ENCODE data around the gene SLC49A4.
"Not testable (repeated sequence)": the region's sequence is repeated elsewhere in the genome, so short reads cannot be mapped to it uniquely, and the experiment has no call there.

SLC49A4 gene, protein sequence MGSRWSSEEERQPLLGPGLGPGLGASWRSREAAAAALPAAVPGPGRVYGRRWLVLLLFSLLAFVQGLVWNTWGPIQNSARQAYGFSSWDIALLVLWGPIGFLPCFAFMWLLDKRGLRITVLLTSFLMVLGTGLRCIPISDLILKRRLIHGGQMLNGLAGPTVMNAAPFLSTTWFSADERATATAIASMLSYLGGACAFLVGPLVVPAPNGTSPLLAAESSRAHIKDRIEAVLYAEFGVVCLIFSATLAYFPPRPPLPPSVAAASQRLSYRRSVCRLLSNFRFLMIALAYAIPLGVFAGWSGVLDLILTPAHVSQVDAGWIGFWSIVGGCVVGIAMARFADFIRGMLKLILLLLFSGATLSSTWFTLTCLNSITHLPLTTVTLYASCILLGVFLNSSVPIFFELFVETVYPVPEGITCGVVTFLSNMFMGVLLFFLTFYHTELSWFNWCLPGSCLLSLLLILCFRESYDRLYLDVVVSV

GRCh38 chr3:122794779-122795673, at the start of gene SLC49A4:
TSS of gene SLC49A4 (plus strand) at chr3:122795069. CDS start at chr3:122795193, 124 bp downstream.
- no peak for DNase-seq

- no peak for DNase-seq
These were observed 49.4 kb upstream of the SLC49A4 start for GRCh38 chr3:122745369-122746021.

DNA sequence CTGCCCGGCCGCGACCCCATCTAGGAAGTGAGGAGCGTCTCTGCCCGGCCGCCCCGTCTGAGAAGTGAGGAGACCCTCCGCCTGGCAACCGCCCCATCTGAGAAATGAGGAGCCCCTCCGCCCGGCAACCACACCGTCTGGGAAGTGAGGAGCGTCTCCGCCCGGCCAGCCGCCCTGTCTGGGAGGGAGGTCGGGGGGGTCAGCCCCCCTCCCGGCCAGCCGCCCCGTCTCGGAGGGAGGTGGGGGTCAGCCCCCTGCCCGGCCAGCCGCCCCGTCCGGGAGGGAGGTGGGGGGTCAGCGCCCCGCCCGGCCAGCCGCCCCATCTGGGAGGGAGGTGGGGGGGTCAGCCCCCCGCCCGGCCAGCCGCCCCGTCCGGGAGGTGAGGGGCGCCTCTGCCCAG, 47.6 kb upstream of the SLC49A4 start:
- not testable (repeated sequence) for DNase-seq

GRCh38 chr3:122748347-122748746, 46.5 kb upstream of the SLC49A4 start:
- DNase-seq: no peak

- DNase-seq: no peak
These were observed 39.9 kb upstream of the SLC49A4 start for GRCh38 chr3:122754929-122755328.

DNA sequence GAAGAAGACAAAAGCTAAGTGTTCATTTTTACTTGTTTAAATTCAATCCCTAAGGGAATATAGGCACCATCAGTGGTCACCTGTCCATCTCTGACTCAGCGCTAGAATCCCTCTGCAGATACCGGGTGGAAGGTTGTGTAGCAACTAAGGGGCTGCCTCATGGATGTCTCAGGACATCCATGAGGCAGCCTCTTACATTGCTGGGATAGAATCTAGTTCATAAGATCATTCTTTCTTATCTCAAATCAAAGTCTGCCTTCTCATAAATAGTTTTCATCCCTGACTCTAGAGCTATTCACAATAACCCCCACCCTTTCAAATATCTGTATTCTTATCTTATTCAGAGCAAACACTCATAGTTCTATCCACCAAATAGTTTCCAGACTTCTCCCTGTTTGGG, 39.4 kb upstream of the SLC49A4 start:
- DNase-seq: no peak

- DNase-seq: no peak
These were observed 35.9 kb upstream of the SLC49A4 start for GRCh38 chr3:122758877-122759560.

DNA sequence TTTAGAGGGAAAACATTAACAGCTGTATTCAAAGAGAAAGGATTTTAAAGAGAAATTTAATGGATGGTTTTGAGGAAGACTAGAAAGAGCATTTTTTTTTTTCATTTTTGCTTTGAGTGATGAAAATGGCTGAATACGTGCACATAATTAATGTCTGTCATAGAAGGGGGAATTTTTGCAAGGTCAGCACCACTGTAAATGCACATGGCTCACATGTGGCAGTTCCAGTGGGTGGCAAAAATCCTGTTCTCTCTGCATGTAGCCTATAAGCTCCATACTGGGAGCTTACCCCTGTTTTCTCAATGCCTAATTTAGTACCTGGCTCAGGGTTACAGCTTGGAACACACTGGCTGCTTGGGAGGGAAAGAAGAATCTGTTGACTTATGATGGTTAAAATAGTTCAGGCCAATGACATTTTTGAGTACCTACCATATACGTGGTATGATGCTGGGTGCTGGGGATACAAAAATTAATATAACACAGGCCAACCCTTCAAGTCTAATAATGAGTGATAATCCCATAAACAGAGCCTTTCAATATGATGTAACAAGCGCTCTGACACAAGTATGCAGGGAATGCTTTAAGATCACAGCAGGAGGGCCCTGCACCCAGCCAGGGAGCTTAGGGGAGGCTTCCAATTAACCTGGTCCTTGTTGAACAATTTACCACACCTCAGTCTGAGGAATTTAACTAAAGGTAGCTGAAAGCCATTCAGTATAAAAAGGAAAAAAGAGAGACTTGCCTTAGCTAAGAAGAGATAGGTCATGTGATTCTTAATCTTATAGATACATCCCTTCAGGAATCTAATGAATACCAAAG, 34.2 kb upstream of the SLC49A4 start:
- no peak for DNase-seq

GRCh38 chr3:122766430-122766829, 28.4 kb upstream of the SLC49A4 start:
- DNase-seq: no peak

DNA sequence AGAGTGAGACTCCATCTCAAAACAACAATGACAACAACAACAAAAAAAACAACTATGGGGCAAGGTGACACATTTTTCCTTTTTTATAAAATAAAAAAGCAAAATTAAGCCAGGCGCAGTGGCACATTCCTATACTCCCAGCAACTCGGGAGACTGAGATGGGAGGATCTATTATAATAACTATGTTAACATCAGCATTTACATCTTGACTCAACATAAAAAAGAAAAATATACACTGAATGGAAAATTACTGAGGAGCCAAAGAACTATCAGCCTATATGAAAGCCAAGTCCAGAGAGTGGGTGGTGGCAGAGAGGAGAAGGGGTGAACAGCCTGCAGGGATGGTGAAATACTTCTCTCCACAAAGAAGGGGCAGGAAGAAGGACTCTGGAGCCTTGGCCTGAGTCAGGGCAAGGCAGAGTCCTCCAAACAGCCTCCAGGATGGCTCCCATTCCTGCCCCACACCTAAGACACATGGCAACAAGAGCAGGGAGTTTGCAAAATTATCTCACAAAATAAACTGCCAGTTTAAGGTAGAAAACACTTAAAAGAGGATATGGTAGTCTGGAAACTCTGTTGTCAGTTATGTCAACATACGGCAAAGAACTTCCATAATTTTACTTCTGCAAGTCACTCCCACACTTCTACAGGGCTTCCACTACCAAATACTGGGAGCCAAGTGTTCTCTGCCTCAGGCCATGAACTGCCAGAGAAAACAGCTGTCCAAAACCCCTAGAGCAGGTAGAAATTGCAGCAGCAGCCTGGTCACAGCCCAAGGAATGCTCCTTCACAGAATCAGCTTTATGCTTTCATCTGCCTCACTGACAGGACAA, 27.1 kb upstream of the SLC49A4 start:
- DNase-seq: no peak

DNA sequence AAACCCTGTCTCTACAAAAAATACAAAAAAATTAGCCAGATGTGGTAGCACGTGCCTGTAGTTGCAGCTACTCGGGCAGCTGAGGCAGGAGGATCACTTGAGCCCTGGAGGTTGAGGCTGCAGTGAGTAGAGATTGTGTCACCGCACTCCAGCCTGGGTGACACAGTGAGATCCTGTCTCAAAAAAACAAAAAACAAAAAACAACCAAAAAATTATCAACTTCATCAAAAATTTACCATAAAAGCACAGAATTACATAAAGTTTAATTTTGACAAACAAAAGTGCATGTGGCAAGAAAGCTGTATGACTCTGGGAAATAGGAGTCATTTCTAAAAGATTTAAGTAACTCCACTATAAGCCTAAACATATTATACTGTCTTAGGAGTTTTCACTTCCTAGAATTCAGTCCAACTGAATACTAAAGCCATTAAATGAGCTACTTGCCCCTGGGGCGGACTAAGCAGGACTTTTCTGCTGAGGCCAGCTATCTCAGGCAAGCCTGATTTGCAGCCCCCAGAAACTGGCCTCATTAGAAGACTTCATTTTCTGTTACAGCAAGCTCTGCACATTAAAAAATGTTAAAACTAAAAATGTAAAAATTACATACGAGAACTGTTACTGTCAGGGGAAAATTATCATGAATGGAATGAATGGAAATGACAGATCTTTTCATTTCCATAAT, 24.2 kb upstream of the SLC49A4 start:
- no peak for DNase-seq

DNA sequence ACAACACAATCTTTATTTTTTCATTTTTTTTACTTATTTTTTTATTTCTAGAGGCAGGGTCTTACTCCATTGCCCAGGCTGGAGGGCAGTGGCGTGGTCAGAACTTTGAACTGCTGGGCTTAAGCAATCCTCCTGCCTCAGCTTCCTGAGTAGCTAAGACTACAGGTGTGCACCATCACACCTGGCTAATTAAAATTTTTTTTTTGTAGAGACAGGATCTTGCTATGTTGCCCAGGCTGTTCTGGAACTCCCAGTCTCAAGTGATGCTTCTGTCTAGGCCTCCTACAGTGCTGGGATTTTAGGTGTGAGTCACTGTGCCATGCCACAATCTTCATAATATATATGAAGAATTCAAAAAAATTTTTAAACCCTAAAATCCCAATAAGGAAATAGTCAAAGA, 22.0 kb upstream of the SLC49A4 start:
- DNase-seq: no peak

GRCh38 chr3:122773944-122774509, 20.8 kb upstream of the SLC49A4 start:
- no peak for DNase-seq

- no peak for DNase-seq
These were observed 20.3 kb upstream of the SLC49A4 start for GRCh38 chr3:122774564-122774963.

DNA sequence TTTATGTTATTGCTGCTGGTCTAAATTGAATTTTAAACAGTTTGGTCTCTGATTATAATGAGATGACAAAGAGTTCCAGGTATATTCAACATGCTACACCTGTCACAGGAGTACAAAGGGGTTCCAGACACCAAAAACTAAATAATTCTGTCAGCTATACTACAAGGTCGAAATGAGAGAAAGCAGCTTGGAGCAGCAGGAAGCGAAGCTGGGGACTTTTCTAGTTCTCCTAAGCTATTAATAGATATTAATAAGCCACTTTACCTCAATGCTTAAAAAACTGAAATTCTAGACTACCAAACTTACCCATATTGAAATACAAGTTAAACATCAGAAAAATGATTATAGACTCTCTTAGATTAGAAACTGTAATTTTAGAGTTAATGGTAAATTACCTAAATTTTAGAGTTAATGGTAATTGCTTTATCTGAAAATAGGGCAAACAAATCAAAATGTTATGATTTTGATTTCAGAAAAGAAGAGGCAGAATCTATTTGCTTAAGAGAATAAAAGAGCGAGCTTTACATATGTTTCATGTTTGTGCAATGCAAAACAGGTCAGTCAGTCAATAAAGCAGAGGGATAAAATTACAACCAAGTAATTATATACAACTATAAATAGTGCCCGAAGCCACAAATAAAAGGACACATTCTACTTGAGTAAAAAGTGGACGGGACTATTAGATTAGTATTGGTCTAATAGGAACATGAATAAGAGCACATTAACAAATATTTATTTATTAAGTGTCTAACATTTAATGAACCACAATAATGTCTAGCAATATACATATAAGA, 18.0 kb upstream of the SLC49A4 start:
- DNase-seq: no peak

GRCh38 chr3:122777563-122777962, 17.3 kb upstream of the SLC49A4 start:
- no peak for DNase-seq

- DNase-seq: no peak
These were observed 12.1 kb upstream of the SLC49A4 start for GRCh38 chr3:122782804-122783203.

DNA sequence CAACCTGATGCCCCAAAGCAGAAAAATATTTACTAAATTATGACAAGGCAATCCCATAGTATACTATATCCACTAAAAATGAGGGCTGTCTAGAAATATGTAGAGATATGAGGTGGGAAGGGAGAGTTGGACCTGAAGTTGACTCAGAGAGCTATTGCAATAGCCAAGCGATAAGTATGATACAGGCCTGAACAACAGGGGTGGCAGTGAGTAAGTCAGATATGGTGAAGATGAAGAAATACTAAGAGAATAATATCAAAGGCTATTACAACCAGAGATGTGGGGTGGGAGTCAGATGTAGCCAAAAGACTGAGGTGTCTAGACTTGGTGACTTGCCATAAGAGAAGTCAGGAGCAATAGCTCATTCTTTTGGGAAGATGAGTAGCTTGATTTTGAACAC, 10.4 kb upstream of the SLC49A4 start:
- DNase-seq: no peak

- DNase-seq: no peak
These were observed 9.6 kb upstream of the SLC49A4 start for GRCh38 chr3:122785231-122785630.
